NCI-H748 (cell line): ENCODE measurements around the gene KCNMB1.
"Not testable (repeated sequence)": the region's sequence is repeated elsewhere in the genome, so short reads cannot be mapped to it uniquely, and the experiment has no call there.

ENCODE experiments used
- DNase-seq: peaks from one replicate; lab custom pipeline; 2025; ENCODE audit not compliant: unreplicated experiment; lab: John Stamatoyannopoulos, UW

The KCNMB1 gene

DNA sequence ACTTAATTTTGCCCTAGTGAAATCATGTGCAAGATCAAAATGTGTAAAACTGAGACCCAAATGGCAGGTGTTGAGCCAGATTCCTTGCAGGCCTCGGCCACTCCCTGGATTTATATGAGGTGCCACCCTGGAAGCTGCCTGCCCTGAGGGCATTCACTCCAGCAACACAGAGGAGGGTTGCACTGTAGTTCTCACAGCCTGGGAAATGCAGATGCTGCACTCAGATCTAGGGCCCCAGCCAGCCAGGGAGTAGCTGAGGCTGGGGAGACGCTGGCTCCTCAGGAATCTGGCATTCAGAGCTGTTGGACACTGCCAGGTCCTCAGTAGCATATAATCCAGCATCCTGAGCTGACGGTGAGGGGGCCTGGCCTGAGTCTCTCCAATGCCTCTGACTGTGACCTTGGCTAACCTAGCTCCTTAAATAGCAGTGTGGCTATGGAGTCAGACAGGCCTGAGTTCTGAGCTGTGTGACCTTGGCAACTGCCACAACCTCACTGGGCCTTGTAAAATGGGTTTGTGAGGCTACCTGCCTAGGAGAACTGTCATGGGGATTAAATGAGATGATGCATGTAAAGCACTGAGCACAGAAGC, 8.7 kb downstream of the KCNMB1 start:
- DNase-seq: peak; percentile 19

- DNase-seq: no peak
Measured at GRCh38 chr5:170378740-170379139, 10.4 kb downstream of the KCNMB1 start.

DNA sequence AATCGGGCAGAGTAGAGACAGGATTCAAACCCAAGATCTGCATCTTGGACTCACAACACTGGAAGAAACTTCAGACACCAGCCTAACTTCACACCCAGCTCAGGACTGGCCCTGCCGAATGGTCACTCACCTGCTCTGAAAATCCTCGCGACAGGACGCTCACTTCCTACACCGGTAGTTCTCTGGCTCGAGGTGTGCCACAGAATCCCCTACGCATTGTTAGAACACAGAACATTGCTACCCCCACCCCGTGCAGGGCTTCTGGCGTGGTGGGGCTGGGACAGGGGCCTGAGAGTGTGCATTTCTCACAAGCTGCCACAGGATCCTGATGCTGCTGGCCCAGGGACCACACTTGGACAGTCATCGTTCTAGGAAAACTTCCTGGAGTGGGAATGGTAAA, 12.1 kb downstream of the KCNMB1 start:
- no peak for DNase-seq

DNA sequence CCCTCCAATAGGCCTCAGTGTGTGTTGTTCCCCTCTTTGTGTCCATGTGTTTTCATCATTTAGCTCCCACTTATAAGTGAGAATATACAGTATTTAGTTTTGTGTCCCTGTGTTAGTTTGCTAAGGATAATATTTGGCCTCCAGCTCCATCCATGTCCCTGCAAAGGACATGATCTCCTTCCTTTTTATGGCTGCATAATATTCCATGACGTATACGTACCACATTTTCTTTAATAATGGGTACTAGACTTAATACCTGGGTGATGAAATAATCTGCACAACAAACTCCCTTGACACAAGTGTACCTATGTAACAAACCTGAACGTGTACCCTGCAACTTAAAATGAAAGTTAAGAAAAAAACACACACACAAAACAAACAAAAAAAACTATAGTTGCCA, 12.6 kb downstream of the KCNMB1 start:
- DNase-seq: not testable (repeated sequence)

GRCh38 chr5:170375283-170375682, 13.9 kb downstream of the KCNMB1 start:
- DNase-seq: no peak

- DNase-seq: no peak
Measured at GRCh38 chr5:170372971-170373370, 16.2 kb downstream of the KCNMB1 start.

- DNase-seq: no peak
Measured at GRCh38 chr5:170368586-170368985, 20.6 kb downstream of the KCNMB1 start.

- DNase-seq: no peak
Measured at GRCh38 chr5:170366276-170366675, 22.9 kb downstream of the KCNMB1 start.

DNA sequence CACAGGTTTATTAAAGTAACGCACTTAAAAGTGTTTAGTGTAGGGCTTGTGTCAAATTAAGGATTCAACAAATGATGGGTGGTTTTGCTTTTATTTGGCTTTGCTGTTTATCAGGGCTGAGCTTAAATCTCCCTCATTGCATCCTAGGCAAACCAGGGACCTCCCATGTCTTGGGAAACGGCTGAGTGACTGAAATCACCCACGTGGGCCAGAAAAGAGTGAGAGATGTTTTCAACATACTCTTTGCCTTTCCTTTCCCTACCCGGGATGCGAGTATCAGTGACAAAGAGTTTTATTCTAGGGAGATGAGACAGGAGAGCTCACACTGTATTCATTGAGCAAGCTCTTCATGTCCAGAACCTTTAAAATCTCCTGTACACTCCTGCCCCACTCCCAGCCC, 23.3 kb downstream of the KCNMB1 start:
- no peak for DNase-seq

- DNase-seq: no peak
Measured at GRCh38 chr5:170365011-170365410, 24.2 kb downstream of the KCNMB1 start.

- DNase-seq: no peak
Measured at GRCh38 chr5:170363671-170364070, 25.5 kb downstream of the KCNMB1 start.

DNA sequence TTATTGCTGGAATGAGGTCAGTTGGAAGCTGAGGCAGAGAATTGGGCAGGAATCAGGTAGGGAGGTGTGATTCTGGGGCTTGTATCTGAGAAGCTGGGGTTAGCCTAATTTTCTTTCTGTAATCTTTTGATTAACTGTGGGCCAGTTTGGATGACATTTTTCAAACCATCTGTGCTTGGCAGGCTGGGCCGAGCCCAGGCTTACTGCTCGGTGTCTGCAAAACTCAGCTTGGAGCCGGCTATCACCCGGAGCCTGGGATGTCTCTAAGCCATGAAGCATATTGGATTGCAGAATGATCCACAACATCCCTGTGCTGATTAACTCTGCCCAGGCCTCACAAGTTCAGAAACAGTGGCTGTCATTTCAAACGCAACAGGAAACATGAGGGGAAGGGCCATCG, 26.5 kb downstream of the KCNMB1 start:
- no peak for DNase-seq

DNA sequence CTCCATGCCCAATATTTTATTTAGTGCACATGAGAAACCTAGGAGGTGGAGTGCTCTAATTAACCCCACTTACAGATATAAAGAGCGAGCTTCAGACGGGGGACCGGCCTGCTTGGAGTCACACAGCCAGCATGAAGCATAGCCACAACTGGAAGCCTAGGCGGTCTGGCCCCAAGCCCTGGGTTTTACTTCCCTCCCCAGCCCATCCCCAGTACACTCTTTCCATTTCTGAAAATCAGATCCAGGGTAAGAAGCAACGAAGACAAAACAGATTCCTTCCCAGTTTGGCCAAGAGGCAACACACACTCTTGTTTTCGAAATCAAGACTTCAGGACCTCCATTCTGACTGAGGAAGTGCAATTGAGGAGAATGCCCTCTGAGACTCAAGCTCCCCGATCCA, 27.1 kb downstream of the KCNMB1 start:
- DNase-seq: no peak

GRCh38 chr5:170361616-170362015, 27.6 kb downstream of the KCNMB1 start:
- no peak for DNase-seq

DNA sequence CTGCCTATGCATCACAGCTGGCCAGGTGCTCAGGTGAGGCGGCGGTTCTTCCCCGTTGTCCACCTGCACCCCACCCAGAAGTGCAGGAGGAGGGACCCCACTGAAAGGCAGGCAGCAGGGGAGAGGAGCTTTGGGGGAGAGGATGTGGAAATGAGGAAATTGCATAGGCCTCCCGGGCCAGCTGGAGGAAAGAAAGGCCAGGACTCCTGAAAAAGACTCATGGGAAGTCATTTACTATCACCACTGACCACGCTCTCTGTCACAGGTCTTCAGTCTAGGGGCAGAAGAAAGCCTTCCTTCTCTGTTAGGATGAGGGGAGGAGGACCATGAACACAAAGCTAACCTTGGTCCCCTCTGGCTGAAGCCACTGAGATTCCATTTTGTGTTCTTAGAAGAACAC, 28.1 kb downstream of the KCNMB1 start:
- DNase-seq: no peak

- DNase-seq: no peak
Measured at GRCh38 chr5:170360709-170361108, 28.5 kb downstream of the KCNMB1 start.

GRCh38 chr5:170357955-170358444, 31.2 kb downstream of the KCNMB1 start:
- no peak for DNase-seq

DNA sequence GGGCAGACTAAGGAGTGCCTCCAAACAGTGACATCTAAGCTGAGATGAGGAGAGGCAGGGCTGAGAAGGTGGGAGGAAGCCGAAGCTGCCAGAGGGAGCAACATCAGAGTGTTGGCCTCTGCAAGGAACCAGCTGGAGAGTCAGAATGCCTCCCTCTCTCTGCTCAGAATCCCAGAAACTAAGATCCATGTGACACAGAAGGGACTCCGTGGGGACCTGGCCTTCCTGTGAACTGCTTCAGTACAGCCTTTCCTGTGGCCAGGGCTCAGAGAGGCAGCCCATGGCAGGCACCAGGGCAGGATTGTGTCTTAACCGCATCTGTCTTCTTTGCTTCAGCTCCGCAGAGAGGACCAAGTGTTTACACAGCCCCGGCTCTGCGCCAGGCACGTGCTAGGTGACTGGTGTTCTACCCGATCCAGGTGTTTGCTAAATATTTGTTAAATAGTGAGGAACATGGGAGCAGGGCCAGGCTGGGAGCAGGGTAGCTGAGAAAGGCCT, 33.5 kb downstream of the KCNMB1 start:
- DNase-seq: peak; percentile 92

- no peak for DNase-seq
Measured at GRCh38 chr5:170353961-170354360, 35.2 kb downstream of the KCNMB1 start.

DNA sequence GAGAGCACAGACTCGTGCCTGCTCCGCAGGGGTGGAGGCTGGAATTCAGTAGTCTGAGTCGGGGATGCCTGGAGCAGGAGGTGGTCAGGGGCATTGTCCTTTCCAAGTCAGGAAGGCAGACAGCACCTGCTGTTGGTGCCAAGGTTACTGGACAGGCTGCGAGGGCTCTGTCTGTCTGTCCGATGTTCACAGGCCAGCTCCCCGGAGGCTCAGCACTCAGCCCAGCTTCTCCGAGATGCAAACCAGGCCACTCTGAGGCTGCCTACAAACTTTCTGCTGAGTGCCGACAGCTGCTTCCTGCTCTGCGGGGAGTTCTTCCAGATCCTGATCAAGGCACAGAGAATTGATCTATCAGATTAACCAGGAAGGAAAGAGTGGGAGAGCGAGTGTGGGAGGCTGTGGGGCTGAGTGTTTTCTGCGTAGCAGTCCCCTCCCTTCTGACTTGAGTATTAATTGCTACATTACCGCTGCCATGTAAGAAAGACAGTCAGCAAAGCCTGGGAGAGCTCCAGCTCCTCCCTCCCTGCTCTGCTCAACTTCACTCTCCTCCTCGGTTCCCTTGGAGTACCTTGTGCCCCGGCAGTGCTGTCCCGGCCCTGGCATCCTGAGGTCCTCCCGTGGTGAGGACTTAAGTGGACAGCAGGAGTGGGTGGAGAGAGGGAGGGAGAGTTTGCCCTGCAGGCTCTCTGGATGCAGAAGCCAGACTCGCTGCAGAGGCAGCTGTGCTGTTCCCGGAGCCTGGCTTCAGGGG, 36.0 kb downstream of the KCNMB1 start:
- no peak for DNase-seq

DNA sequence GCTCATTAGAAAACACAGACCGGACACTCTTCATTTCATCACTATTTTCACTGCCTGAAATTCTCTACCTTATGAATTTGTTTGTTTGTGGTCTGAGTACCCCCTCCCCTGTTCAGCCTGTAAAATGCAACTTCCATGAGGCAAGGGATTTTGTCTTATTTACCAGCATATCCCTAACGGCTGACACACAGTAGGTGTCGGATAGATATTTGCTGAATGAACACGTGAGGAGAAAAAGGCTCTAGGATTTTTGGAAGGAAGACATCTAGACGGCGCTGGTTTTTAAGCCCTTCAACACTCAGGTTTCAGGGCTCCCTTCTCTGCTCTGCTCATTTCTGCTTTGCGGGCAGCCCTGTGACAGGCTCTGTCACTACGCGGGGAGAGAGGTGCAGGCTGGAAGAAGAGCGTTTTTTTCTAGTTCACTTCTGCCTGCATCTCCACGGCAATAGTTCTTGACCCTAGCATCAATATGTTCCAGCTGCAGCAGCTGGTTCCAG, 41.0 kb downstream of the KCNMB1 start:
- DNase-seq: no peak

- DNase-seq: no peak
Measured at GRCh38 chr5:170347022-170347567, 42.1 kb downstream of the KCNMB1 start.
